Astrocyte (in vitro differentiated cells and primary cell): Measurements from ENCODE around the gene STON2.

ENCODE experiments used
- EZH2 ChIP-seq: IDR thresholded peaks from 2 replicates; pipeline ENCODE4 v1.6.1; 2012; ENCODE audit warnings: mild to moderate bottlenecking, low read length, inconsistent platforms; ENCODE audit not compliant: insufficient read depth
- TF ChIP-seq, protein P1 (sequence below): IDR thresholded peaks from 2 replicates; pipeline ENCODE4 v1.5.1; 2011; ENCODE audit warnings: low read depth, mild to moderate bottlenecking, inconsistent platforms, low read length, moderate library complexity; ENCODE audit not compliant: insufficient read depth

DNA sequence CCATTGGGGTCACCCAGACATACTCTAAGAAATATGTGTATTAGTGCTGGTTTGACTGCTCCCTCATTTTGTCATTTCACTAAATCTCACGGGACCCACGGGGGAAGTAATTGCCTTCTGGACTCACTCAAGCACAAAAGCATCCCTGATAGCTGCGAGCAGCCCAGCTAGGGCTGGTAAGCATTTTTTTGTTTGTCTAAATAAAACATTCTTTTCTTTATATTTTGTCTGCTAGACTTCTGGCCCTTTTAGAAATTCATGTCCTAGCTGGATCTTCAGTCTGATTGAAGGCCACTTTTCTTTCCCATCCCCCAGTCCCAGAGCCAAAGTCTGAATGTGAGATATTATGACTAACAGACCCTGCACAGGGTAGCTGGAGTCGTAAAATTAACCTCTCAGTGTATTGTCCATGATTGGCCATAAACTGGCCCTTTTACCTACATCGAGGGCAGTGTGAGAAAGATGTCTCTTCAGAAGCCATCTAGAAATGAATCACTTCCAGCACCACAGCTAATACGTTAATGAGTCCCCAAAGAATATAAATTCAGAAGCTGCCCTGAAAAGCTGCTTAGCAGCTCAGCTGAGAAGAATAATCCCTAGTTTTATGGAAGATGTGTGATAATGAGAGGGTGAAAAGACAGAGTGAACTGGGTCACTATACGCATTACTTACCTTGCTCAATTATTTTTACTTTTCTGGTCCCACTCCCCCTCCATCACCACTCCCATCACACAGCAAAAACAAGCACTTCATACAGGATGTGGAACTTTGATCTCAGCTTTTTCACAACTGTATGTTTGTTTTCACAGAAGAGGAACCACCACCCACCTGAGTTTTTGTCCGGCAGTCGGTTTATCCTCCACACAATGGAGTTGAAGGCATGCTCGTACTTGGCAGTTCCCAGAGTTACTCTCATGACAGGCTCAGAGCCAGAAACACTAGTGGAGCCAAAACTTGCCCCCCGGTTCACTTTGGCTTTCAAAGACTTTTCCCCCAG, 123.8 kb downstream of the STON2 start:
- TF ChIP-seq, protein P1, sequence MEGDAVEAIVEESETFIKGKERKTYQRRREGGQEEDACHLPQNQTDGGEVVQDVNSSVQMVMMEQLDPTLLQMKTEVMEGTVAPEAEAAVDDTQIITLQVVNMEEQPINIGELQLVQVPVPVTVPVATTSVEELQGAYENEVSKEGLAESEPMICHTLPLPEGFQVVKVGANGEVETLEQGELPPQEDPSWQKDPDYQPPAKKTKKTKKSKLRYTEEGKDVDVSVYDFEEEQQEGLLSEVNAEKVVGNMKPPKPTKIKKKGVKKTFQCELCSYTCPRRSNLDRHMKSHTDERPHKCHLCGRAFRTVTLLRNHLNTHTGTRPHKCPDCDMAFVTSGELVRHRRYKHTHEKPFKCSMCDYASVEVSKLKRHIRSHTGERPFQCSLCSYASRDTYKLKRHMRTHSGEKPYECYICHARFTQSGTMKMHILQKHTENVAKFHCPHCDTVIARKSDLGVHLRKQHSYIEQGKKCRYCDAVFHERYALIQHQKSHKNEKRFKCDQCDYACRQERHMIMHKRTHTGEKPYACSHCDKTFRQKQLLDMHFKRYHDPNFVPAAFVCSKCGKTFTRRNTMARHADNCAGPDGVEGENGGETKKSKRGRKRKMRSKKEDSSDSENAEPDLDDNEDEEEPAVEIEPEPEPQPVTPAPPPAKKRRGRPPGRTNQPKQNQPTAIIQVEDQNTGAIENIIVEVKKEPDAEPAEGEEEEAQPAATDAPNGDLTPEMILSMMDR, result no peak
- TF ChIP-seq EZH2, result no peak
